GM21423 (cell line): Measurements from ENCODE around the gene MGAM2.

ENCODE experiments used
- ATAC-seq: cut with Tn5 transposase; IDR thresholded peaks from one replicate; pipeline ENCODE4 v1.9.1; 2021; ENCODE audit warnings: mild to moderate bottlenecking, moderate library complexity; ENCODE audit not compliant: unreplicated experiment

The MGAM2 gene

GRCh38 chr7:142114207-142114606 is 2.7 kb downstream of the MGAM2 start:
- no peak for ATAC-seq

DNA sequence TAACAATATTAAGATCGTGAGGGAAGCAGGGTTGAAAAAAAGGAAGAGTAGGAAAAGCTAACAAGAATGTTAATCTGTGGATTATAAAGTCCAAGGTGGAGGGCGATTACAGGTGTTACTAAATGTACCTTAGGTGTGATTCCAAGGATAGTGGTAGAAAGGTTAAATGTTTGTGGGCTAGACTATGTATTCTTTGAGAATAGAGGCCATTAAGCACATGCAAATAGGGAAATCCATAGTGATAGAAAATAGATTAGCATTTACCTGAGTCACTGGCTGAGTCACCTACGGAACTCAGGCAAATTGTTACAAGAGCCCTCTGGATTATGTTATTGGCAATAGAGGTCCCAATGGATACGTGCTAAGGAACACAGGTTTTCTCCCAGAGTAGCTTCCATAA is 9.0 kb downstream of the MGAM2 start:
- ATAC-seq = no peak

- ATAC-seq = no peak
Measured at GRCh38 chr7:142123184-142123583, 11.7 kb downstream of the MGAM2 start.

- no peak for ATAC-seq
Measured at GRCh38 chr7:142125256-142125955, 13.9 kb downstream of the MGAM2 start.

DNA sequence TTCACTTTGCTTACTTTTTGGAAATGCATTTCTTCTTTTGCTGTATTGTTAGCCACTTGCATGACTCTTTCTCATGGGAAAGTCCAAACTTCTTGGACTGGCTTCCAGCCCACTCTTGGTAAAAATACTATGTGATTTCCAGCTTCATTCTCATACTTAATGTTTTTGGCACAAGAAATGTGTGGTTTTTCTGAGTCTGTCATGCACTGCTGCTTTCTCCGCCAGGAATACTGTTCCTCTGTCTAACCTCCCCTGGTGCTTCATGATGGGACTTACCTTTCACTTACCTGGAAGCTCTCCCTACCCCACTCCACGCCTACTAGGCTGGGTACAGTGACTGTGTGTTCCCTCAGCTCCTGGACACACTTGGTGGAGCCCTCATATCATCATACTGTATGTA is 18.7 kb downstream of the MGAM2 start:
- no peak for ATAC-seq

GRCh38 chr7:142131439-142132185 is 20.1 kb downstream of the MGAM2 start:
- ATAC-seq = no peak

DNA sequence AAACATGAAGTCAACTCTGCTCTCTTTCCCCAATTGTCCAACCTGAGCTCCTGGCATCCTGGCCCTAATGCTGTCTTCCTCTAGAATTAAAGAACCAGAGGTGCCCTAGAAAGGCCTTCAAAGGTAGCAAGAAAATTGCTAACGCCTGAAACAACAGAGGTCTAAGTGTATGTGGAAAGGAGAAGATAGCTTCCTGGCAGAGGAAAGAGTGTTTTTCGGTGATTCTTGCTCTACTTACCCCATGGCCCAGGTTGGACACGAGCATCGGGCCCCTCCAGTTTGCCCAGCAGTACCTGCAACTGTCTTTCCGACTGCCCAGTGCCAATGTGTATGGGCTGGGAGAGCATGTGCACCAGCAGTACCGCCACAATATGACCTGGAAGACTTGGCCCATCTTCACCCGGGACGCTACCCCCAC is 22.2 kb downstream of the MGAM2 start:
- ATAC-seq = no peak

DNA sequence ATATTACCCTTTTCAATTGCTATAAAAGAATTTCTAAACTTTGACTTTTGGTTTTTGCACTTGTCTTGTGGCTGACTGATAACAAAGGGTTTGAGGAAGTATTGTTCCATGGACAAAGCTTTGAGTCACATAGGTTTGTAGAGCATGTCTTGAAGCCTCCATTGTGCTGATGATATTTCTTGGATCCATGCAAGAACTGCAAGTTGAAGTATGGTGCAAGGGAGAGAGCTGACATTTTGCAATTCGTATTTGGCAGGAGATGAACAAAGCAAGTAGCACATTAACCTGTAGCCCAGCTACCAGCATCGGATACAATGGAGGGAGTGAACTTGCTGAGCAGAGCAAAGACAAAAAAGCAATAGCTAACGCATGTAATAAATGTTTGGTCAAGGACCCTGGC is 23.4 kb downstream of the MGAM2 start:
- ATAC-seq = no peak

- ATAC-seq = no peak
Measured at GRCh38 chr7:142138996-142139395, 27.5 kb downstream of the MGAM2 start.

- no peak for ATAC-seq
Measured at GRCh38 chr7:142139597-142140400, 28.3 kb downstream of the MGAM2 start.

- ATAC-seq = no peak
Measured at GRCh38 chr7:142140401-142140959, 29.0 kb downstream of the MGAM2 start.

DNA sequence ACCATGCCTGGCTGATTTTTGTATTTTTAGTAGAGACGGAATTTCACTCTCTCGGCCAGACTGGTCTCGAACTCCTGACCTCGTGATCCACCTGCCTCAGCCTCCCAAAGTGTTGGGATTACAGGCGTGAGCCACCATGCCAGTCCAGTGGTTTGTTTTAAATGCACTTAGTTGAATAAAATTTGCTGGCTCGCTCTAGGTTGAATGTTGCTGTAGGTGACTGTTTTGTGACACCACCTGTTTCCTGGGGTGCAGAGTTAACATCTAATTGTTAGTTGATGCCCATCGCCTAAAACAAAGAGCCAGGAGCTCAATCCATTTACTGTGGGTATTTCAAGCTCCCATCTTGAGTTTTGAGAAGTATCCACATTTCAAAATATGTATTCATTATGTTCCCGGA is 31.2 kb downstream of the MGAM2 start:
- no peak for ATAC-seq

DNA sequence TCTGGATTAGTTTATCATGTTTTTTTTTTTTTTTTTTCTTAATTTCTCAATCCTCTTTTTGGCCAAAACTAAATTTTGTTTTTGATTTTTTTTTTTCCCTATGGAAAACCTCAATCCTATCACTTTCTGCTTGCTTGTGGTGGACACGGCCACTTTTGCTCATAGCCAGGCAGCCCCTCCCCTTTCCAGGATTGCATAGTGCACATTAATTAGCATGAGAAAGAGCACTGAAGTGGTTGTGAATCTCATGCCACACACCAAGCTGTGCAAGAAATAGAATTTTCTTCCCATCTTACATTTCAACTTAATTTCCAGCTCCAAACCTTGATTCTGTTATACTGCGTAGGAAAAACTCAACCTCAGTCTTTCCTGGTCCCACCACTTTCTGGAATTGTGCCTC is 34.6 kb downstream of the MGAM2 start:
- ATAC-seq = no peak

- ATAC-seq = no peak
Measured at GRCh38 chr7:142150356-142150755, 38.8 kb downstream of the MGAM2 start.

- ATAC-seq = no peak
Measured at GRCh38 chr7:142150869-142151268, 39.4 kb downstream of the MGAM2 start.

GRCh38 chr7:142152076-142152475 is 40.6 kb downstream of the MGAM2 start:
- ATAC-seq = no peak

DNA sequence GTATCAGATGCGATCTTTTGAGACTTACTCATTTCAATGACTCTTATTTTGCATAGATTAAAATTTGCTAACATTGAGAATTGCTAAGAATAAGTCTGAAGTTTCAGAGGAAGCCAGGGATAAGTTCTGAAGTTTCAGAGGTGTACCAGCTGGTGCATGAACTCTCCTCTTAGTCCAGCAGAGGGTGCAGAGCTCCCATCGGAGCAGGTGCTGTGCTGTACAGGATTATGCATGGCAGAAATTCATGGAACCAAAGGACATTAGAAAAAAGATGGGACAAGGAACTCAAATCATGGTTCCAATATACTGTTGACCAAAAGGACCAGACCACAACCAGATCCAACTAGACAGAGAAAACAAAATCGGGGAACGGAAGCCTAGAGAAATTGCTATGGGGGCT is 41.9 kb downstream of the MGAM2 start:
- no peak for ATAC-seq

DNA sequence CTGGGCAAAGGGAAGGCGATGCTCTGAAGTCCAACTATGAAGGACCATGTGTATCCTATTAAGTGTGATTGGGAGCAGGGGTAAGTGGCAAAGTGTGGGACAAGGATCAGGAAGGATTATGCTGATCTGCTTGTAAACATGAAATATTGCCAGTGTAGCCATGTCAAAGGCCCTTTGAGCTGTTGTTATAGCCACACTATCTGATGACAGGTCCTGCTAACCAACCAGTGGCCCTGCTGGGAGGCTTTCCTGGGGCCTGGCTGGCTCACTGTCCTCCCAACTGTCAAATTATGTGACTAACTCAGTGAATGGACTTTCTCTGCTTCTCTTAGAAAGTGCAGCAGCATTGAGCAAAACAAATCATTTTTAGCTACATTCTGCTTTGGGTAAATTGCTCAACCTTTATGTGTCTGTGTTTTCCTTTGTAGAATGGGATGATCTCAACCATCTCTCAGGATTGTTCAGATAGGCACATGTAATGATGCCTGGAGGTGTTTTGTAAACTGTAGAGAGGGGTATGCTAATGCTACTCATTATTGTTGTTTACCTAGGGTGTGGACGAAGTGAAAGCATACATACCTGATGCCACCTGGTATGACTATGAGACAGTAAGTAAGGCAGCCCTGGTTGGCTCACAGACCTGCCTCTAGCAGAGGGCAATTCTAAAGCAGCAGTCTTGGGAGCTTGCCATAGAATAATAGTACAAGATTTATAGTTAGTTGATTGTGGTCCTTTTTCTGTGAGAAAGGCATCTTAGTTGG is 47.4 kb downstream of the MGAM2 start:
- ATAC-seq = no peak

DNA sequence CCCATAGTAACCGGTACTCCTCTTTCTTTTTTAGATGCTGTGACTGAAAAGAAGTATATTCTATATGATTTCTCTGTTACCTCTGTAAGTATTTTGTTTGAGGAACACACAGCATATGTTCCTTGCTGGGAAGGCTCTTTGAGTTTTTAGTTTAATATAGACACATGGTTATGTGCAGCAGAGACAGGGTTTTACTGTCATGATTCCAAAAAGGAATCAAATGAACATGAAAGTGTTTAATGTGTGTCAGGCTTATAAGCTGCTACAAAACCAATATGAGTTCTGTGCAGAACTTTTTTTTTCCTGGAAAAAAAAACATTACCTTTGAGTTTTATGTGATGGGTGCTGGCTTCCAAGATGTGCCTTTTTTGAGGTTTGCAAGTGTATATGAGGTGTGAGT is 50.4 kb downstream of the MGAM2 start:
- ATAC-seq = no peak

DNA sequence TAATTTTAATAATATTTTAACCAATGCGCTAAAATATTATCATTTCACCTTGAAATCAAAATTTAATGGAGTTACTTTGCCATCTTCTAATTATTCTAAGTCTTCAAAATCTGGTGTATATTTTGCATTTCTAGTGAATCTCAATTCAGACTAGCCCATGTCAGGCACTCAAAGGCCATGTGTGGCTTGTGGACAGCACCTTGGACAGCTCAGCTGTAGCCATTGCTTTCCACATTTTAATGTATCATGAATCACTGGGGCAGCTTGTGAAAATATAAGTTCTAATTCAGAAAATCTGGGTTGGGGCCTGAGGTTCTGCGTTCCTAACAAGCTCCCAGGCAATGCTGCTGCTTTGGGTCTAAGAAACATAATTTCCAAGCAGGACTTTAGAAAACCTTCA is 57.2 kb downstream of the MGAM2 start:
- ATAC-seq = no peak

GRCh38 chr7:142172932-142173331 is 61.4 kb downstream of the MGAM2 start:
- ATAC-seq = no peak
